GM06990 (cell line): ENCODE measurements around the gene SHISA6.

ENCODE experiments used
- DNase-seq: peaks from one replicate; pipeline ENCODE4 v3.0.0-alpha.2; 2011; ENCODE audit not compliant: insufficient read length; ENCODE audit errors: extremely low read depth
- H3K27me3 ChIP-seq: replicated peaks from 2 replicates; pipeline ENCODE4 v1.6.0; 2011; ENCODE audit warnings: low read length; ENCODE audit not compliant: control insufficient read depth, insufficient read depth
- H3K36me3 ChIP-seq: 2 replicates; pipeline ENCODE4 v1.5.1; 2011; ENCODE audit warnings: low read length; ENCODE audit not compliant: control insufficient read depth, insufficient read depth
- H3K4me3 ChIP-seq: replicated peaks from 2 replicates; pipeline ENCODE4 v1.5.1; 2011; ENCODE audit warnings: low read depth, mild to moderate bottlenecking, control low read depth, low read length
- TF ChIP-seq, protein P1 (sequence below): IDR thresholded peaks from 2 replicates; pipeline ENCODE4 v1.5.1; 2011; ENCODE audit warnings: low read length, control low read depth, mild to moderate bottlenecking, inconsistent platforms; ENCODE audit not compliant: insufficient read depth, poor library complexity, severe bottlenecking

The SHISA6 gene

DNA sequence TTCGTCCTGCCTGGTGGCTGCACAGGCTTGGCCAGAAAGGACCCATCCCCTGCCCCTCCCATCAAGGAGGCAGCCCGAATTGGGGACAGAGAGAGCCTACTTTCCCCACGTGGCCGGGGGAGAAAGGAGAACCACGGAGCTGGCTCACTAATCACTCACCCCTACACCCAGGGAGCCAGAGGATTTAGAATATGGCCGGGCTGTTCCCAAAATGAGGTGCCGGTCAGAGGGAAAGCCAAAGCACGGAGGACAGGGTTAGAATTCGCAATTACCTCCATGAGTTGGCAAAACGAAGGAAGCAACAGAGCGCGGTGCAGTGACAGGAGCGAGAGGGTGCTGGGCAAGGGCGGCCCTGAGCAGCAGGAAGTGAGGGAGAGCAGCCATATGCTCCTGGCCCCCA lies 33.1 kb downstream of the SHISA6 start:
- no peak overlapping the region for H3K4me3 ChIP-seq
- DNase-seq: no peak
- TF ChIP-seq, protein P1, sequence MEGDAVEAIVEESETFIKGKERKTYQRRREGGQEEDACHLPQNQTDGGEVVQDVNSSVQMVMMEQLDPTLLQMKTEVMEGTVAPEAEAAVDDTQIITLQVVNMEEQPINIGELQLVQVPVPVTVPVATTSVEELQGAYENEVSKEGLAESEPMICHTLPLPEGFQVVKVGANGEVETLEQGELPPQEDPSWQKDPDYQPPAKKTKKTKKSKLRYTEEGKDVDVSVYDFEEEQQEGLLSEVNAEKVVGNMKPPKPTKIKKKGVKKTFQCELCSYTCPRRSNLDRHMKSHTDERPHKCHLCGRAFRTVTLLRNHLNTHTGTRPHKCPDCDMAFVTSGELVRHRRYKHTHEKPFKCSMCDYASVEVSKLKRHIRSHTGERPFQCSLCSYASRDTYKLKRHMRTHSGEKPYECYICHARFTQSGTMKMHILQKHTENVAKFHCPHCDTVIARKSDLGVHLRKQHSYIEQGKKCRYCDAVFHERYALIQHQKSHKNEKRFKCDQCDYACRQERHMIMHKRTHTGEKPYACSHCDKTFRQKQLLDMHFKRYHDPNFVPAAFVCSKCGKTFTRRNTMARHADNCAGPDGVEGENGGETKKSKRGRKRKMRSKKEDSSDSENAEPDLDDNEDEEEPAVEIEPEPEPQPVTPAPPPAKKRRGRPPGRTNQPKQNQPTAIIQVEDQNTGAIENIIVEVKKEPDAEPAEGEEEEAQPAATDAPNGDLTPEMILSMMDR: no peak
- H3K27me3 ChIP-seq: no peaks in the 10 kb centered on the region
- H3K36me3 ChIP-seq: no peaks in the 10 kb centered on the region

DNA sequence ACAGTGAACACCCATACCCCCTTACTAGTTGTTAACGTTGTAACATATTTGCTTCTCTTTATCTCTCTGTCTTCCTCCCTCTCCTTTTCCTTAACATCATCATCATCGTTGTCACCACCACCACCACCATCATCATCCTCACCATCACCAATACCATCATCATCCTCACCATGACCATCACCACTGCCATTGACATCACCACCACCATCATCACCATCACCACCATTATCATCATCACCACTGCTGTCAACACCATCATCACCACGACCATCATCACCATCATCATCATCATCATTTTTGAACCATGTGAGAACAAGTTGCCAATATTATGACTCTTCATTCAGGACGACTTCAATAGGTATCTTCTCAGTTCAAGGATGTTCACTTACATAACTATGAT lies 35.5 kb downstream of the SHISA6 start:
- no peak for DNase-seq
- no peaks in the 10 kb centered on the region for H3K27me3 ChIP-seq
- H3K4me3 ChIP-seq: no peak overlapping the region
- TF ChIP-seq, protein P1: no peak
- H3K36me3 ChIP-seq: no peaks in the 10 kb centered on the region

DNA sequence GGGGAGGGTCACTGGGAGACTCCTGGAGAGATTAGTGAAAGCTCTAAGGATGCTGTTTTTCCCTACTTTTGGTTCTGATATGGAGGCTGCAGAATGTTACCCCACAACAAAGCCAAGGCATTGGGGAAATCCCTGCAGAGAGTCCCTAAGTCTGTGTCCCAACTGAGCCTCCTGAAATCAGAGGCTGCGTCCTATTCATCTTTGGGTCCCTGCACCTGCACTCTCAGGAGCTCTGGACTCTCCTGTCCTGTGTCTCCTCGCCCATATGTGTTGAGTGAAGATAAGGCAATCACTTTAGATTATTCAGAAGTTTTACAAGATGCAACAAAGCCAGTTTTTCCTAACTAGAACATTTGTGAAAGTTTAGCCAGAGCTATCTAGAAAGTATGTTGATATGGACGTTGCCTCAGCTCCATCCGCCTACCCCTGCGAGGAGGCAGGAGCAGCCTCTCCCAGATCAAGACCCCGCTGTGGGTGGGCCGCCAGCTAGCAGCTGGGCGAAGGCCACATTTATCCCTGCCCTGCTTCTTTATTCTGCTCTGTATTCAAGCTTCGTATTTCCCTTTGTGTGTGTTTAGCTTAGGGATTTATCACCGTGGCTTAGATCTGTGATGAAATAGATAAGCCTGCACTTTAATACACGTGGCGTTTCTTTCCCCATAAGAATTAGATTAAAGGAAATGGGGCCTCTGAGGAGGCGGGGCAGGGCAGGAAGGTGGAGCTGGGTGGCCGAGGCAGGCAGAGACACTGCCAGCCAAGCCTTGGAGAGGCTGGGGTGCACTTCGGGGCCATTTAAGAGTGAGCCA lies 37.4 kb downstream of the SHISA6 start:
- Histone ChIP-seq H3K4me3 (no peak overlapping the region), H3K36me3 (no peaks in the 10 kb centered on the region), H3K27me3 (no peaks in the 10 kb centered on the region)
- TF ChIP-seq, protein P1: no peak
- no peak for DNase-seq

DNA sequence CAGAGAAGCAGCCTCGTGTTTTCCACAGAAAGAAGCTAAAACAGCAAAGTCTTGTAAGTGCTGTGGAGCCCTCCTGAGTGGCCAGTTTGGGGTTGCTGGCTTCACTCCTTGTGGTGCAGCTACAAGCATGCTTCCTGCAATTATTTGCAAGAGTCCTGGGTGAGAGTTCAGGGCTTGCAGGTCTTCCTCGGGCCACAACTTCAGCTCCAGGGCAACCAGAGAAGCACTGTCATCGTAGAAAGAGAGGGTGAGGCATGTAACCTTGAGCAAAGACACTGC lies 37.9 kb downstream of the SHISA6 start:
- Histone ChIP-seq H3K4me3 (no peak overlapping the region), H3K27me3 (no peaks in the 10 kb centered on the region), H3K36me3 (no peaks in the 10 kb centered on the region)
- no peak for DNase-seq
- TF ChIP-seq, protein P1: no peak

DNA sequence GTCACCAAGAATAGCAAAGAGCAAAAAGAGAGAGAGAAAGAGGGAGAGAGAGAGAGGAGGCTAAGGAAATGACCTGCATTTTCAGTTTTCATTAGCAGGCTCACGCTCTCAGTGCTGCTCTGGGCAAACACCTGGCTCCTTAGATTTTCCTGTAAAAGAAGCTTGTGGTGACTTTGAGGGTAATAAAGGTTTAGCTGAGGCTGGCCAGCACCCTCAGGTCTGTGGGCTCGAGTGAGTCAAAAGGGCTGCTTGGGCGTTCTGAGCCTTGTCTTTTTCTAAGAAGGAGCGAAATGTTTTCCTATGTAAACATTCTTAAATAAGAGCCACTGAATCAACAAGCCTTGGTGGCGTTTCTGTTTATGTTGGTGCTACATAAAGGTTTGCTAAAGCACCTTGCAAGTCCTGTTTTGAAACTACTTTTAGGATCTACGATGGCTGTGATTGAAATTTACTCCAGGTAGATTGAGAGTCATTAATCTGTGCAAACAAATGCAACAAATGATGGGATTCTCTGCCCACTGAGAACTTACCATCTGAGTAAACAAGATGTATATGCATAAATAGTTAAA lies 38.8 kb downstream of the SHISA6 start:
- TF ChIP-seq, protein P1: no peak
- Histone ChIP-seq H3K27me3 (no peaks in the 10 kb centered on the region), H3K4me3 (no peak overlapping the region), H3K36me3 (no peaks in the 10 kb centered on the region)
- no peak for DNase-seq

- Histone ChIP-seq H3K4me3 (no peak overlapping the region), H3K36me3 (no peaks in the 10 kb centered on the region), H3K27me3 (no peaks in the 10 kb centered on the region)
- TF ChIP-seq, protein P1: no peak
- no peak for DNase-seq
These were observed 41.6 kb downstream of the SHISA6 start for GRCh38 chr17:11282586-11282985.
